ENCODE results near the gene FGF22.
"Not testable (repeated sequence)": the region's sequence is repeated elsewhere in the genome, so short reads cannot be mapped to it uniquely, and the experiment has no call there.

Gene FGF22

GRCh38 chr19:617551-618246 lies 22.0 kb upstream of the FGF22 start:
- POLR2A ChIA-PET: interaction anchor here (1.0 kb wide), 1 partner anchor 44 kb away, joined by 5 read pairs; no protein-coding TSS in a partner anchor
- CTCF ChIA-PET: interaction anchor here (1.1 kb wide), 1 partner anchor 107 kb away, joined by 3 read pairs; no protein-coding TSS in a partner anchor
- TF ChIP-seq CTCF (IDR thresholded peaks at IDR 0.05; ENCODE audit: control extremely low read depth, extremely low read depth, low read depth, missing control alignments): no peak

GRCh38 chr19:618247-618619 lies 21.4 kb upstream of the FGF22 start:
- no peak for TF ChIP-seq CTCF (IDR thresholded peaks at IDR 0.05; ENCODE audit: control extremely low read depth, extremely low read depth, low read depth, missing control alignments)
- POLR2A ChIA-PET: interaction anchor here (1.0 kb wide), 1 partner anchor 44 kb away, joined by 5 read pairs; no protein-coding TSS in a partner anchor
- DNase-seq (ENCODE audit: extremely low spot score): no peak
- CTCF ChIA-PET: interaction anchor here (1.1 kb wide), 1 partner anchor 107 kb away, joined by 3 read pairs; no protein-coding TSS in a partner anchor

More at GRCh38 chr19:617551-618246, 22.0 kb upstream of the FGF22 start:
- no peak for DNase-seq (ENCODE audit: extremely low spot score)

GRCh38 chr19:618674-619285 lies 20.9 kb upstream of the FGF22 start:
- no peak for DNase-seq (ENCODE audit: extremely low spot score)
- POLR2A ChIA-PET: no interaction called here
- CTCF ChIA-PET: interaction anchor here (1.1 kb wide), 1 partner anchor 108 kb away, joined by 3 read pairs; no protein-coding TSS in a partner anchor
- TF ChIP-seq CTCF (IDR thresholded peaks at IDR 0.05; ENCODE audit: control extremely low read depth, extremely low read depth, low read depth, missing control alignments): no peak

GRCh38 chr19:619286-620002 lies 20.2 kb upstream of the FGF22 start:
- POLR2A ChIA-PET: no interaction called here
- CTCF ChIA-PET: no interaction called here
- no peak for TF ChIP-seq CTCF (IDR thresholded peaks at IDR 0.05; ENCODE audit: control extremely low read depth, extremely low read depth, low read depth, missing control alignments)
- DNase-seq (ENCODE audit: extremely low spot score): no peak

- ChIA-PET CTCF (no interaction called here), POLR2A (interaction anchor here (0.5 kb wide), 1 partner anchor 546 kb away, joined by 3 read pairs; no protein-coding TSS in a partner anchor)
- no peak for TF ChIP-seq CTCF (IDR thresholded peaks at IDR 0.05; ENCODE audit: control extremely low read depth, extremely low read depth, low read depth, missing control alignments)
- DNase-seq (ENCODE audit: extremely low spot score): no peak
These were observed 19.4 kb upstream of the FGF22 start for GRCh38 chr19:620166-620862.

GRCh38 chr19:621191-621590 lies 18.5 kb upstream of the FGF22 start:
- POLR2A ChIA-PET; CTCF ChIA-PET; DNase-seq (ENCODE audit: extremely low spot score): not testable (repeated sequence)

Measured in GM10248 (cell line).